K562 (cell line): ENCODE measurements around the gene PTP4A2. TPM values are rescaled to one million over a fixed set of nuclear protein-coding genes. Genes with fewer than 3 reads are reported as not detected.
A peak's percentile ranks its signal among the peaks of the same experiment; 100 is the strongest.

Experiments
- ATF1 ChIP-seq, 2 experiments: fragments of 450-650 bp in 1 of 2; IDR thresholded peaks; 2 replicates each; pipeline ENCODE4 v1.6.1; 2016; ENCODE audit warnings: missing compliant biosample characterization in 1 of 2, missing genetic modification characterization in 1 of 2
- CREM ChIP-seq: IDR thresholded peaks from 2 replicates; pipeline ENCODE4 v1.6.1; 2014; ENCODE audit warnings: antibody characterized with exemption, low read depth
- ELF4 ChIP-seq: fragments of 450-650 bp; formaldehyde crosslinking; IDR thresholded peaks from 2 replicates; pipeline ENCODE4 v1.4.0; 2022; ENCODE audit warnings: missing genetic modification characterization
- ERF ChIP-seq: fragments of 450-650 bp; formaldehyde crosslinking; IDR thresholded peaks from 2 replicates; pipeline ENCODE4 v1.4.0; 2020; ENCODE audit warnings: mild to moderate bottlenecking, mixed read lengths
- HDAC1 ChIP-seq, 2 experiments: fragments of 450-650 bp; IDR thresholded peaks; 2 replicates each; pipeline ENCODE4 v1.6.1; 2016 to 2017; ENCODE audit warnings: inconsistent platforms in 1 of 2, mild to moderate bottlenecking in 1 of 2, moderate library complexity in 1 of 2
- HIVEP1 ChIP-seq: fragments of 250-450 bp; sonication (Bioruptor Pico); IDR thresholded peaks from 2 replicates; pipeline ENCODE4 v1.4.0; 2020; ENCODE audit warnings: mild to moderate bottlenecking
- NFYB ChIP-seq: IDR thresholded peaks from 2 replicates; pipeline ENCODE4 v1.6.1; 2011; ENCODE audit warnings: mild to moderate bottlenecking, moderate library complexity; ENCODE audit not compliant: insufficient read length; ENCODE audit errors: extremely low read depth
- PHB2 ChIP-seq: fragments of 450-650 bp; IDR thresholded peaks from 2 replicates; pipeline ENCODE4 v1.6.1; 2017; ENCODE audit warnings: low read depth
- PREB ChIP-seq: sonication (generic); formaldehyde crosslinking; IDR thresholded peaks from 2 replicates; pipeline ENCODE4 v1.8.1; 2023; ENCODE audit warnings: mild to moderate bottlenecking, missing genetic modification reagents
- RBM39 ChIP-seq: fragments of 200-400 bp; formaldehyde crosslinking; optimal IDR thresholded peaks from 2 replicates; pipeline ENCODE3; 2018; ENCODE audit warnings: low read depth, low read length
- RERE ChIP-seq: sonication (generic); formaldehyde crosslinking; IDR thresholded peaks from 2 replicates; pipeline ENCODE4 v1.8.0; 2023; ENCODE audit warnings: missing genetic modification reagents, mild to moderate bottlenecking, borderline replicate concordance
- SRSF1 ChIP-seq: fragments of 200-400 bp; formaldehyde crosslinking; IDR thresholded peaks from 2 replicates; pipeline ENCODE4 v1.6.1; 2017; ENCODE audit warnings: mild to moderate bottlenecking, low read depth, low read length, moderate library complexity
- TRIM24 ChIP-seq, 2 experiments: fragments of 450-650 bp; IDR thresholded peaks; 2 replicates each; pipeline ENCODE4 v1.6.1; 2016
- ZBTB5 ChIP-seq: fragments of 450-650 bp; IDR thresholded peaks from 2 replicates; pipeline ENCODE4 v1.6.1; 2017; ENCODE audit warnings: antibody characterized with exemption
- ZC3H4 ChIP-seq: sonication (generic); formaldehyde crosslinking; IDR thresholded peaks from 2 replicates; pipeline ENCODE4 v1.9.0; 2021; ENCODE audit warnings: missing genetic modification reagents, borderline replicate concordance
- ZNF253 ChIP-seq: fragments of 250-450 bp; sonication (Bioruptor Pico); conservative IDR thresholded peaks from 2 replicates; pipeline ENCODE4 v1.6.1; 2021; ENCODE audit warnings: mild to moderate bottlenecking
- ZNF512 ChIP-seq: IDR thresholded peaks from 2 replicates; pipeline ENCODE4 v1.6.1; 2016; ENCODE audit warnings: missing genetic modification characterization, missing compliant biosample characterization
- ZNF764 ChIP-seq: fragments of 250-450 bp; sonication (Bioruptor Pico); IDR thresholded peaks from 2 replicates; pipeline ENCODE4 v1.4.0; 2020; ENCODE audit warnings: low read depth, mild to moderate bottlenecking, moderate library complexity
- polyA plus RNA-seq, 8 experiments: library from polyadenylated mRNA; depleted of rRNA in 4 of 8; stranded (reverse) in 5 of 8; unstranded in 3 of 8; fragments of >200 nt; fragmentation: Nextera tagmentation in 2 of 8; fragmentation: Illumina TruSeq in 1 of 8; extraction: Ambion mirVana in 2 of 8; extraction: Trizol in 1 of 8; gene quantifications; 2 replicates each; pipeline versions ENCODE4 v1.2.1 to v1.2.3, GENCODE V29; 2011 to 2014; ENCODE audit warnings: inconsistent platforms in 1 of 8, missing spikeins in 1 of 8
- total RNA-seq, 7 experiments: library from RNA; depleted of rRNA in 6 of 7; stranded (reverse); fragments of >200 nt in 6 of 7; fragmentation: Illumina TruSeq in 2 of 7; extraction: Trizol in 2 of 7; gene quantifications; 2 replicates each; pipeline versions ENCODE4 v1.2.1 to v1.2.3, GENCODE V29; 2011 to 2021; ENCODE audit warnings: low replicate concordance in 1 of 7

PTP4A2 gene
- total and polyA plus RNA-seq, 9 of the 15 experiments (the other 6 are each of a cell fraction or from before 2014, with no cell fraction given), result 197 to 870 (median 480) TPM

- TF ChIP-seq PREB, result peak; percentile 91; the same call in 1 of the 2 replicates
- TF ChIP-seq HDAC1 (IDR thresholded peaks at IDR 0.05), result peak in 1 of 2 experiments; percentile 54; a peak in 1 of 4 replicates
- no peak; the same call in 1 of the 2 replicates for TF ChIP-seq ZBTB5
- no peak for TF ChIP-seq NFYB
- no peak for TF ChIP-seq ZC3H4 (CRISPR knock-in tag)
- peak; percentile 32; the same call in 1 of the 2 replicates for TF ChIP-seq PHB2
- no peak for TF ChIP-seq RBM39
- peak; percentile 62; the same call in 1 of the 2 replicates for TF ChIP-seq CREM
- TF ChIP-seq ERF (CRISPR knock-in tag), result peak; percentile 54; the same call in 1 of the 2 replicates
- TF ChIP-seq ATF1 (CRISPR knock-in tag; IDR thresholded peaks at IDR 0.05), result no peak
- peak; percentile 57; the same call in 1 of the 2 replicates for TF ChIP-seq ATF1 (tag; IDR thresholded peaks at IDR 0.05)
- TF ChIP-seq ZNF512 (tag), result no peak
- TF ChIP-seq ELF4 (CRISPR knock-in tag), result peak; percentile 33; the same call in 1 of the 2 replicates
- TF ChIP-seq HIVEP1 (CRISPR knock-in tag), result no peak
- TF ChIP-seq ZNF764, result no peak
- no peak for TF ChIP-seq ZNF253 (CRISPR knock-in tag)
- peak; percentile 67 to 77 for TF ChIP-seq TRIM24 (IDR thresholded peaks at IDR 0.05)
- TF ChIP-seq RERE (CRISPR knock-in tag), result no peak
- TF ChIP-seq SRSF1, result no peak
These were observed 18.0 kb upstream of the PTP4A2 start (continued) for GRCh38 chr1:31955917-31956736.
